T-helper 2 cell treated with Interferon-gamma antibody and Interleukin-4, amounts not matched to agents 5 μg/mL and 100 μg/mL, for 36 hours (primary cell): ENCODE measurements around the gene NOL11.
"Not testable (repeated sequence)": the region's sequence is repeated elsewhere in the genome, so short reads cannot be mapped to it uniquely, and the experiment has no call there.

Source experiments
- DNase-seq: peaks from one replicate; pipeline ENCODE4 v3.0.0; 2021; ENCODE audit warnings: low spot score
- H3K27ac Mint-ChIP-seq: one replicate; pipeline ENCODE4 v1.8.0; 2021; ENCODE audit warnings: mild to moderate bottlenecking, mixed read lengths
- H3K27me3 Mint-ChIP-seq: one replicate; pipeline ENCODE4 v1.8.0; 2021; ENCODE audit warnings: low read depth, mixed read lengths
- H3K36me3 Mint-ChIP-seq: one replicate; pipeline ENCODE4 v1.8.0; 2021; ENCODE audit warnings: low read depth, mixed read lengths
- H3K4me1 Mint-ChIP-seq: one replicate; pipeline ENCODE4 v1.8.0; 2021; ENCODE audit warnings: low read depth, mixed read lengths
- H3K4me3 Mint-ChIP-seq: one replicate; pipeline ENCODE4 v1.8.0; 2022; ENCODE audit warnings: mild to moderate bottlenecking, moderate library complexity, mixed read lengths
- H3K9me3 Mint-ChIP-seq: one replicate; pipeline ENCODE4 v1.8.0; 2021; ENCODE audit warnings: mixed read lengths

NOL11 gene

DNA sequence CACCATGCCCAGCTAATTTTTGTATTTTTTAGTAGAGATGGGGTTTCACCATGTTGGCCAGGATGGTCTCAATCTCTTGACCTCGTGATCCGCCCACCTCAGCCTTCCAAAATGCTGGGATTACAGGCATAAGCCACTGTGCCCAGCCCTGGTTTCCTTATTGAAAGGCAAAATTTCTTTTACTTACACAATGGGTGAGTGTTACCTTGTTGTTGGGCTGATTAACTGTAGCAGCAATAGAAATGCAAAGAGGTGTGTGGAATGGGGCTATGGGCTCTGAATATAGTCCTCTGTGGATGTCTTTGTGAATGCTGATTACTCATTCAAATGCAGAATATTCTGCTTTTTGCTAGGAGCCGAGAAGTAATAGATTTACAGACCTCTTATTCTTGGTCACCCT lies 34.4 kb downstream of the NOL11 start:
- H3K27ac Mint-ChIP-seq, H3K27me3 Mint-ChIP-seq, H3K4me3 Mint-ChIP-seq, H3K9me3 Mint-ChIP-seq, DNase-seq: not testable (repeated sequence)
- Mint-ChIP-seq H3K36me3 (peaks cover 45% of the 10 kb centered on the region), H3K4me1 (peaks cover 10% of the 10 kb centered on the region)

DNA sequence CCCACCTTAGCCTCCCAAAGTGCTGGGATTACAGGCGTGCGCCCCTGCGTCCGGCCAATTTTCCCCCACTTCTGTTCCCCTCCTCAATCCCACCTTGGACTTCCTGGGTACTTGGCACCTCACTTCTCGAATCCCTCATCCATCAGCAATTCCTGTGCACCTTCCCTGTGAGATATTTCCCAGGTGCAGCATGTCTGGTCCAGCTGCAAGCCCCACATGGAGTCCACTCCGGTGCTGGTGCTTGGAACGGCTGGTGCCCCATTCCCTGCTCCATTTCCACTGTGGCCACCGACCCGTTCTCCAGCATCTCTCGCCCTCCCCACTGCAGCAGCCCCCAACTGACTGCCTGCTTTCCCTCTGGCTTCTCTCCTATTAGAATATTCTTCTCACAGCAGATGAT lies 35.3 kb downstream of the NOL11 start:
- Mint-ChIP-seq H3K4me3 (no peak overlapping the region), H3K27me3 (no peaks in the 10 kb centered on the region), H3K36me3 (peaks cover 37% of the 10 kb centered on the region), H3K4me1 (peaks cover 9% of the 10 kb centered on the region), H3K27ac (no peak overlapping the region), H3K9me3 (no peaks in the 10 kb centered on the region)
- DNase-seq, result no peak

DNA sequence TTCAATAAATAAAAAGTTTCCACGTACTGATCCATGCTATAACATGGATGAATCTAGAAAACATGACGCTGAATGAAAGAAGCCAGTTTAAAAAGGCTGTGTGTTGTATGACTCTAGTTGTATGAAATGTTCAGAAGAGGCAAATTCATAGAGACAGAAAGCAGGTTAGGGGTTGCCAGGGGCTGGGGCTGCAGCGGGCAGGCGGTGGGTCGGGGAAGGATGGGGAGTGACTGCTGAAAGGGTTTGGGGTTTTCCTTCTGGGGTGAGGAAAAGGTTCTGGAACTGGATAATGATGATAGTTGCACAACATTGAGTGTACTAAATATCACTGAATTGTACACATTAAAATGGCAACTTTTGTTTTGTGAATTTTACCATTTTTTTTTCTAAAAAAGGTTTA lies 36.3 kb downstream of the NOL11 start:
- Mint-ChIP-seq H3K4me3 (no peak overlapping the region), H3K4me1 (peaks cover 9% of the 10 kb centered on the region), H3K36me3 (peaks cover 28% of the 10 kb centered on the region), H3K27ac (no peak overlapping the region), H3K27me3 (no peaks in the 10 kb centered on the region), H3K9me3 (no peaks in the 10 kb centered on the region)
- no peak for DNase-seq

DNA sequence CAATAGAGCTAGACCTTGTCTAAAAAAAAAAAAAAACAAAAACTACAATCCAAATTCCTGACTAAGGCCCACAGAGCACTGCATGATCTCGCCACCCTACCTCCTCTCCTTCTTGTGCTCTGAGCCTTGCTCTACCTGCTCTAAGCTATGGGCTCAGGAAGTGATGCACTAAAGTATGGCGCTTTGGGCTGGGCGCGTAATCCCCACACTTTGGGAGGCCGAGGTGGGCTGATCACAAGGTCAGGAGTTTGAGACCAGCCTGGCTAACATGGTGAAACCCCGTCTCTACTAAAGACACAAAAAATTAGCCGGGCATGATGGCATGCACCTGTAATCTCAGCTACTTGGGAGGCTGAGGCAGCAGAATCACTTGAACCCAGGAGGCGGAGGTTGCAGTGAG lies 37.0 kb downstream of the NOL11 start:
- not testable (repeated sequence) for H3K27me3 Mint-ChIP-seq, H3K4me1 Mint-ChIP-seq, DNase-seq, H3K9me3 Mint-ChIP-seq, H3K27ac Mint-ChIP-seq, H3K4me3 Mint-ChIP-seq
- H3K36me3 Mint-ChIP-seq, result peaks cover 24% of the 10 kb centered on the region

DNA sequence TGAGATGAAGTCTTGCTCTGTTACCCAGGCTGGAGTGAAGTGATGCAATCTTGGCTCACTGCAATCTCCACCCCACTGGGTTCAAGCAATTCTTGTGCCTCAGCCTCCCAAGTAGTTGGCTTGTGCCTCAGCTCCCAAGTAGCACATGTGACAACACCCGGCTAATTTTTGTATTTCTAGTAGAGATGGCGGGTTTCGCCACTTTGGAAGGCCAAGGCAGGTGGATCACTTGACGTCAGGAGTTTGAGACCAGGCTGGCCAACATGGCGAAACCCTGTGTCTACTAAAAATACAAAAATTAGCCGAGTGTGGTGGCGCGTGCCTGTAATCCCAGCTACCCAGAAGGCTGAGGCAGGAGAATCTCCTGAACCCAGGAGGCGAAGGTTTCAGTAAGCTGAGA lies 39.0 kb downstream of the NOL11 start:
- not testable (repeated sequence) for H3K4me1 Mint-ChIP-seq, DNase-seq, H3K9me3 Mint-ChIP-seq, H3K4me3 Mint-ChIP-seq, H3K36me3 Mint-ChIP-seq, H3K27me3 Mint-ChIP-seq, H3K27ac Mint-ChIP-seq

DNA sequence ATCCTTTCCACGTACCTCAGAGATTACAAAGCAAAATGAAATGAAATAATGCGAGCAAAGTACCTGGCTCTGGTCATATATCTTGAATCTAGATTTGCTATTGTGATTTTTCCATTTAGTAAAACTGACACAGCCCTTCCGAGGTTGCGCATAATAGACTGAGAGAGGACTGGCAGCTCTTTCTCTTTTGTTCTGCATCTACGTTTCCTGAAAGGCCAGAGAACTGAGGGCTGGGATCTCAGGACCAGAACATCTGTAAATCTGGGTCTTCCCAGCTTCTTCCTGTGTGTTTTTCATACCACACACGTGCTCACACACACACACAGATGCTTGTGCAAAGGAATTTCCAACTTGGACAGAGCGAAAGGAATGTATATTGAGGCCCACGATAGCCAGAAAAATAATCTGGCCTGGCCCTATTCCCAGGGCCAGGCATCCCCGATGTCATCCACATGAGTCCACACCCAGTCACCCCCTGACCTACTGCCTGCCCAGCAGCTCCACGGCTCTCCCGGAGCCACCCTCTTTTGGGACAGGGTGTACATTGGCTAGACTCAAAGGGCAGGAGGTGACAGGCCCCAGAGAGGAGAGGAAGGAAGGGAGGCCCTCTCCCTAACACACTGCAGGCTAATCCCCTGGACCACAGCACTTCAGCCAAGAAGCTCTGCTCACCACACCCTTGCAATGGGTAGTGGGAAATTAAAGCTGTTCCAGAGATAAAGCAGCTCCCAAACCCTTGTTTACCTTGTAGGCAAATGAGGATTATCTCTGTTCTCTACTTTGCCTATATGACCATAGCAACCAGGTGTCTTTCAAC lies 41.8 kb downstream of the NOL11 start:
- Mint-ChIP-seq H3K27me3 (no peaks in the 10 kb centered on the region), H3K36me3 (peaks cover 3% of the 10 kb centered on the region), H3K4me3 (no peak overlapping the region), H3K9me3 (no peaks in the 10 kb centered on the region), H3K27ac (no peak overlapping the region), H3K4me1 (peaks cover 9% of the 10 kb centered on the region)
- no peak for DNase-seq

DNA sequence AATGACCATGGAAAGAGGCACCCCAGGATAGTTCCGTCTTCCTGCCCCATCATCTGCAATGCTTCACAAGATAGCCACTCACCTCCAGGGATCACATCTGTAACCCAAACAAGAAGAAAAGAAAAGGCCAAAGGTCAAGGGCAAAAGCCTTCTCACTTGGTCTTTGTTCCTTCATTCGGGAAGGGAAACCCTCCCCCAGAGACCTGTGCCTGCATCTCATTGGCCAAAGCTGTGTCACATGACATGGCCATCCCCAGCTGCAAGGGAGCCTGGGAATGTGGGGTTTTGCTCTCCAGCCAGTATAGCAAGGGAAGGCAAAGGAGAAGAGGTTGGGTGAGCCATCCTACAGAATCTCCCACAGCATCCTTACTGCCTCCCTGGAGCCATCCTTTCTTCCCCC lies 47.9 kb downstream of the NOL11 start:
- no peaks in the 10 kb centered on the region for H3K9me3 Mint-ChIP-seq
- no peak overlapping the region for H3K27ac Mint-ChIP-seq
- no peak overlapping the region for H3K4me3 Mint-ChIP-seq
- no peaks in the 10 kb centered on the region for H3K4me1 Mint-ChIP-seq
- no peaks in the 10 kb centered on the region for H3K27me3 Mint-ChIP-seq
- no peak for DNase-seq
- no peaks in the 10 kb centered on the region for H3K36me3 Mint-ChIP-seq

DNA sequence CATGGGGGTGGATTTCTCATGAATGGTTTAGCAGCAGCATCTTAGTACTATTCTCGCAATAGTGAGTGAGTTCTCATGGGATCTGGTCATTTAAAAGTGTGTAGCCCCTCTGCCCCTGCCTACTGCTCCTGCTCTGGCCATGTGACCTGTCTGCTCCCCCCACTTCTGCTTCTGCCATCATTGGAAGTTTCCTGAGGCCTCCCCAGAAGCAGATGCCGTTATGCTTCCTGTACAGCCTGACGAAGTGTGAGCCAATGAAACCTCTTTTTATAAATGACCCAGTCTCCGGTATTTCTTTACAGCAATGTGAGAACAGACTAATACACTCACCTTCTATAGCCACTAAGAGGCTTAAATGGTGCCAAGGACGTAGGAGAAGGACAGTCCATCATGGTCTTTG lies 51.5 kb downstream of the NOL11 start:
- Mint-ChIP-seq H3K4me1 (no peaks in the 10 kb centered on the region), H3K27ac (no peak overlapping the region), H3K27me3 (peaks cover 2% of the 10 kb centered on the region), H3K4me3 (no peak overlapping the region), H3K9me3 (no peaks in the 10 kb centered on the region), H3K36me3 (no peaks in the 10 kb centered on the region)
- no peak for DNase-seq

DNA sequence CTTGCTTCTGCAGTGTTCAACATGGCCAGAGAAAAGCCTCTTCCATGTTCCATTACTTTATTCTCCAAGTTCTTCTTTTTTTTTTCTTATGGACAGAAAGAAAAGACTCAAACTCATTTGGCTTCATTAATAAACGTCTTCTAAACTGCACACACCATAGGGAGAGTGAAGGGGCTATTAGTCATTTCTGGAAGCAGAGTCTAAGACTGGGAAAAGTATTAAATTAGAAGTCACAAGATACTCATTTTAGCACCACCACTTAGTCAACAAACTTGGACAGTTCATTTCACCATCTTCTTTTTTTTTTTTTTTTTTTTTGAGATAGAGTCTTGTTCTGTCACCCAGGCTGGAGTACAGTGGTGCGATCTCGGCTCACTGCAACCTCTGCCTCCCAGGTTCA lies 52.8 kb downstream of the NOL11 start:
- Mint-ChIP-seq H3K27me3 (peaks cover 2% of the 10 kb centered on the region), H3K36me3 (no peaks in the 10 kb centered on the region), H3K27ac (no peak overlapping the region), H3K4me1 (no peaks in the 10 kb centered on the region), H3K9me3 (no peaks in the 10 kb centered on the region), H3K4me3 (no peak overlapping the region)
- DNase-seq, result no peak

DNA sequence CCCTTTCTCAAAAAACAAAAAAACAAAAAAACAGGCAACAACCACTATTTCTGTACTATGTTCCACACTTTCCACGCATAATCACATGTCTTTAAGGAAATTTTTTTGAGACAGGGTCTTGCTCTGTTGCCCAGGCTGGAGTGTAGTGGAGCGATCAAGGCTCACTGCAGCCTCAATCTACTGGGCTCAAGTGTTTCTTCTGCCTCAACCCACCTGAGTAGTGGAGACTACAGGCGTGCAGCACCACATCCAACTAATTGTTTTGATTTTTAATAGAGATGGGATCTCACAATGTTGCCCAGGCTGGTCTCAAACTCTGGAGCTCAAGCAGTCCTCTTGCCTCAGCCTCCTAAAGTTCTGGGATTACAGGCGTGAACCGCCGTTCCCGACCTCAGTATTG lies 54.9 kb downstream of the NOL11 start:
- DNase-seq, result no peak
- Mint-ChIP-seq H3K4me3 (no peak overlapping the region), H3K27ac (no peak overlapping the region), H3K27me3 (peaks cover 2% of the 10 kb centered on the region), H3K36me3 (no peaks in the 10 kb centered on the region), H3K4me1 (no peaks in the 10 kb centered on the region), H3K9me3 (no peaks in the 10 kb centered on the region)

DNA sequence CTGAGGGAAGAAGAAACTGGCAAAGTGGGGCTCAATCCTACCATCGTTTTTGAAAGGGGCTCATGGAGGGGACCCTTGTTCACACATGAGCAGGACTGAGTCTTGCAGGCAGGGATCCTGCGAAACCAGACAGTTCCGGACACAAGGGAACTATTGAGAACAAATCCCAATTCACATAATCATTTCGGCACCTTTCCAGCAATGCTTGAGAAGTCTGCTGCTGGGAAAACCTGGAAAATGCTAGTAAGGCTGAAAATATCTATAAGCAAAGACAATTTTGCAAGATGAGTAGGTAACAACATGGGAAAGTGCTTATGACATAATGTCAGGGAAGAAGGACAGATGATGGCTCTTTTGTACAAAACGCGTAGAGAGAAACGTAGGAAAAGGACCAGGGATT lies 55.5 kb downstream of the NOL11 start:
- H3K27ac Mint-ChIP-seq, result no peak overlapping the region
- no peaks in the 10 kb centered on the region for H3K4me1 Mint-ChIP-seq
- H3K9me3 Mint-ChIP-seq, result no peaks in the 10 kb centered on the region
- H3K27me3 Mint-ChIP-seq, result peaks cover 2% of the 10 kb centered on the region
- DNase-seq, result no peak
- H3K4me3 Mint-ChIP-seq, result no peak overlapping the region
- no peaks in the 10 kb centered on the region for H3K36me3 Mint-ChIP-seq

DNA sequence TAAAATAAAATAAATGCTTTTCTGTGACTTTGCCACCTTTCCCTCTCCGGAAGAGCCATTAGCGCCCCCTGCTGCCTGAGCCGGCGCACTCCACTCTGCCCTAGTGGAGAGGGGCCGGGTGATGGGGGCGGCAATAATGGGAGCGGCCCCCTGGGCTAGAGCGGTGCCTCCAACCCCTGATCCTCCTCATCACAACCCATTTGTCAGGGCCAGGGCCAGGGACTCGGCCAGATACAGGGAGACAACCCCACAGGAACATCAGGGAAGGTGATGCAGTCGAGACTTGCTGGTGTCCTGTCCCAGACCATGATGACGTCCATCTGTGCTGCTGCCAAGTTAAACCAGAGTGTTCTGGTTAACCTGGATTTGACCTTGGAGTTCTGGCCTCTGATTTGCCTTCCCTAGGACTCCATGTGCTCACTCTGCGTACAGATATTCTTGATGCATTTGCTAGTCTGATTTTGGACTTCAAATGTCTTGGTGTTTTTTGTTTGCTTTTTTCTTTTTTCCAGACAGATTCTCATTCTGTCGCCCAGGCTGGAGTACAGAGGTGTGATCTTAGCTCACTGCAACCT lies 61.4 kb downstream of the NOL11 start:
- no peak overlapping the region for H3K4me3 Mint-ChIP-seq

DNA sequence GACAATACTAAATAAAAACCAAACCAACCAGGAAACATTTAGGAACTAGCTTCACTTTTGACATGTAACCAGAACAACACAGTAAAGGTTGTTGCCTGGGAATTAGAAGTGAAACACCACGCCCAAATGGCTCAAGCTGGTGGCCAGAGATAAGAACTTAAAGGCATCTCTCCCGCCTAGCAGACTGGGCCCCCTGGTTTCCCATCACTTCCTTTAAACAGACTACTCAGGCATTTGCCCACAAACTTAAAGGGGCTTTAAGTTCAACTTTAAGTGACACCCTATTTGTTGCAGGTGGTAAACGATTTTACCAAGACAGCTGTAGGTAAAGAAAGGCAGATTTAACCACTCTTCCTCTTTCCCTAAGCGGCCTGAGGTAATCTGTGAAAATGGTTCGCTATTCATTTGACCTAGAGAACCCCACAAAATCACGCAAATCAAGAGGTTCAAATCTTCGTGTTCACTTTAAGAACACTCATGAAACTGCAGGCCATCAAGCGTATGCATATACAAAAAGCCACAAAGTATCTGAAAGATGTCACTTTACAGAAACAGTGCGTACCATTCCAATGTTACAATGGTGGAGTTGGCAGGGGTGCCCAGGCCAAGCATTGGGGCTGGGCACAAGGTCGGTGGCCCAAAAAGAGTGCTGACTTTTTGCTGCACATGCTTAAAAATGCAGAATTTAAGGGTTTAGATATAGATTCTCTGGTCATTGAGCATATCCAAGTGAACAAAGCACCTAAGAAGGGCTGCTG lies 66.8 kb downstream of the NOL11 start:
- Mint-ChIP-seq H3K27ac (no peak overlapping the region), H3K4me1 (no peaks in the 10 kb centered on the region), H3K36me3 (no peaks in the 10 kb centered on the region), H3K4me3 (no peak overlapping the region), H3K27me3 (peaks cover 21% of the 10 kb centered on the region), H3K9me3 (no peaks in the 10 kb centered on the region)
- no peak for DNase-seq

More for the DNA sequence above, 61.4 kb downstream of the NOL11 start:
- Mint-ChIP-seq H3K9me3 (no peaks in the 10 kb centered on the region), H3K36me3 (no peaks in the 10 kb centered on the region), H3K4me1 (no peaks in the 10 kb centered on the region), H3K27ac (no peak overlapping the region), H3K27me3 (no peaks in the 10 kb centered on the region)
- no peak for DNase-seq

DNA sequence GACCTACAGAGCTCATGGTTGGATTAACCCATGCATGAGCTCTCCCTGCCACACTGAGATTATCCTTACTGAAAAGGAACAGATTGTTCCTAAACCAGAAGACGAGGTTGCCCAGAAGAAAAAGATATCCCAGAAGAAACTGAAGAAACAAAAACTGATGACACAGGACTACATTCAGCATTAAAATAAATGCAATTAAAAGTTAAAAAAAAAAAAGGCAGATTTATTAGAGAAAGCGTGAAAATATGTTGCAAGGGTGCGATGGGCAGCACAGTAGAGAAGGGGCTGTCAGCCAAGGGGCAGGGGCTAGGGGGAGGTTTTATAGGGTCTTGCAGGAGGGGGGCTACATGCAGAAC lies 67.4 kb downstream of the NOL11 start:
- Mint-ChIP-seq H3K27ac (no peak overlapping the region), H3K36me3 (no peaks in the 10 kb centered on the region), H3K4me1 (no peaks in the 10 kb centered on the region), H3K9me3 (no peaks in the 10 kb centered on the region), H3K4me3 (no peak overlapping the region), H3K27me3 (peaks cover 21% of the 10 kb centered on the region)
- DNase-seq, result no peak
